Activated naive CD4-positive, alpha-beta T cell treated with anti-CD3 and anti-CD28 coated beads, Interleukin-2, amount 10 ng/mL, durations not matched to agents 7 days and 5 days (primary cell): ENCODE measurements around the gene FAR2.
A peak's percentile ranks its signal among the peaks of the same experiment; 100 is the strongest.
"Not testable (repeated sequence)": the region's sequence is repeated elsewhere in the genome, so short reads cannot be mapped to it uniquely, and the experiment has no call there.

Experiments used
- CTCF ChIA-PET: fragments of 350-600 bp; sonication (Branson Sonifier 250); formaldehyde crosslinking; loops from one replicate; lab custom pipeline; 2021; ENCODE audit warnings: antibody characterized with exemption; lab: Charles Lee
- DNase-seq: peaks from one replicate; pipeline ENCODE4 v3.0.0-alpha.2; 2020
- H3K27ac Mint-ChIP-seq: one replicate; pipeline ENCODE4 v1.8.0; 2021; ENCODE audit warnings: mild to moderate bottlenecking, moderate library complexity, mixed read lengths
- H3K27me3 Mint-ChIP-seq: one replicate; pipeline ENCODE4 v1.8.0; 2021; ENCODE audit warnings: mild to moderate bottlenecking, mixed read lengths
- H3K36me3 Mint-ChIP-seq: one replicate; pipeline ENCODE4 v1.8.0; 2021; ENCODE audit warnings: mixed read lengths
- H3K4me1 Mint-ChIP-seq: one replicate; pipeline ENCODE4 v1.8.0; 2021; ENCODE audit warnings: mixed read lengths
- H3K4me3 Mint-ChIP-seq: one replicate; pipeline ENCODE4 v1.8.0; 2021; ENCODE audit warnings: mild to moderate bottlenecking, moderate library complexity, mixed read lengths
- H3K9me3 Mint-ChIP-seq: one replicate; pipeline ENCODE4 v1.8.0; 2021; ENCODE audit warnings: mixed read lengths

Gene FAR2

DNA sequence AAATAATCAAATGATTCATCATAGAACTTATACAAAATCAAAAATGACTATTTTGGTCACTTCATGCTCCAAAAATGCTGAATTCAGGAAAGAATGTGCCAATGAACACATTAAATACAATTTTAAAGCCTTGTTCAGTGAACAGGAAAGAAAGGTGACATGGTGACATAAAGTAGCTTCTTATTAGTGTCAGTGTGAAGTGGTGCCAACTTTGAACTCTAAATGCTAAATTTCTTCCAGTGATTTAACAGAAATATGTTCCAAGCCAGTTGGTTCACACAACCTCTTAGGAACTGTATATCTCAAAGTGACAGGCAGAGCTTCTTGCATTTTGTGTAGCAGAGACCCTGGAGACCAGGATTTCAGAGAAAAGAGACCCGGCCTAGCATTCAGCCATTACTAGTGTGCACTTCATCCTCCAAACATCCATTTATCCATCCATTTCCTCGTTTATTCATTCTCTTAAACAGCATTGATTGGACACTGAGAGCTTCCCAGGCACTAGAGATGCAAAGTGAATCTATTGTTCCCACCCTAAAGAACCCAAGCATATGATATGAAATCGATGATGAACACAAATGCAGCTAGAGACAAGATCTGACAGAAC, 95.2 kb downstream of the FAR2 start:
- Mint-ChIP-seq H3K27ac (no peak overlapping the region), H3K27me3 (no peaks in the 10 kb centered on the region), H3K4me1 (peaks cover 6% of the 10 kb centered on the region), H3K9me3 (peaks cover 1% of the 10 kb centered on the region), H3K36me3 (peaks cover 2% of the 10 kb centered on the region), H3K4me3 (no peak overlapping the region)
- DNase-seq: no peak
- CTCF ChIA-PET: no interaction called here

DNA sequence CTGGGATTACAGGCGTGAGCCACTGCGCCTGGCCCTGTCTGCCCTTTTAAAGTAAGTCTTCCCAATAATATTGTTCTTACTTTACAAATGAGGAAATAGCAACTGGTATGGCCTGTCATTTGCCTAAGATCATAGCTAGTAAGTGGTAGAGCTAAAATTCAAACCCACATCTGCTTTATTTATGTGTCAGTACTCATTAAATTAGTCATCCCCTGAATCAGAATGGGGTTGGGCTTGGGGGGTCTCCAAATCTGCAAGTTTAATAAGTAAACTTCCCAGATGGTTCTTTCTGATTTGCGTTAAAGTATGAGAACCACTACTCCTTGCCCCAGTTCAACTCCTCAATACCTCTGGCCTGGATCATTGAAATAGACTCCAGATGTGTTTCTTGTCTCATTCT, 96.2 kb downstream of the FAR2 start:
- Mint-ChIP-seq H3K36me3 (peaks cover 2% of the 10 kb centered on the region), H3K4me3 (no peak overlapping the region), H3K27ac (no peak overlapping the region), H3K4me1 (peaks cover 6% of the 10 kb centered on the region), H3K9me3 (peaks cover 1% of the 10 kb centered on the region), H3K27me3 (no peaks in the 10 kb centered on the region)
- no peak for DNase-seq
- CTCF ChIA-PET: no interaction called here

DNA sequence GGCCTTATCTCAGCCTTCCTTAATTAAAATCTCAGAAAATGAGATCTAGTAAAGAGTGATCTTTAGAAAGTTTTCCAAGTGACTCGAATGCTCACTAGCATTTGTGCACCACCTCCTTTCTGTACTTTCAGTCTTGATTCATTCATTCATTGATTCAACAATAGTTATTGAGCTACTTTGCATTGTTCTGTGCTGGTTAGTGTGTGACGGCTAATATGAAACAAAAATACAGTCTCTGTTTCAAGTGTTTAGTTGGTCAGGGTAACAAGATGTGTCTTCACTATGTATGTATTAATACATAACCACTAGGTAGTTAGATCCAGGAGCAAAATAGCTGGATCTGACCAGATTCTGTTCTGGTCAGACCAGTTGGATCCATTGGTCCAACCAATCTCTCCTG, 100.9 kb downstream of the FAR2 start:
- CTCF ChIA-PET: no interaction called here
- H3K4me3 Mint-ChIP-seq: no peak overlapping the region

GRCh38 chr12:29253906-29254625, 105.0 kb downstream of the FAR2 start:
- no peak for DNase-seq
- Mint-ChIP-seq H3K9me3 (no peaks in the 10 kb centered on the region), H3K4me3 (no peak overlapping the region), H3K4me1 (no peaks in the 10 kb centered on the region), H3K36me3 (peaks cover 2% of the 10 kb centered on the region), H3K27me3 (no peaks in the 10 kb centered on the region), H3K27ac (no peak overlapping the region)
- CTCF ChIA-PET: no interaction called here

More for the DNA sequence above, 100.9 kb downstream of the FAR2 start:
- H3K27me3 Mint-ChIP-seq: no peaks in the 10 kb centered on the region
- DNase-seq: no peak
- H3K4me1 Mint-ChIP-seq: no peaks in the 10 kb centered on the region
- no peaks in the 10 kb centered on the region for H3K36me3 Mint-ChIP-seq
- no peaks in the 10 kb centered on the region for H3K9me3 Mint-ChIP-seq
- no peak overlapping the region for H3K27ac Mint-ChIP-seq

DNA sequence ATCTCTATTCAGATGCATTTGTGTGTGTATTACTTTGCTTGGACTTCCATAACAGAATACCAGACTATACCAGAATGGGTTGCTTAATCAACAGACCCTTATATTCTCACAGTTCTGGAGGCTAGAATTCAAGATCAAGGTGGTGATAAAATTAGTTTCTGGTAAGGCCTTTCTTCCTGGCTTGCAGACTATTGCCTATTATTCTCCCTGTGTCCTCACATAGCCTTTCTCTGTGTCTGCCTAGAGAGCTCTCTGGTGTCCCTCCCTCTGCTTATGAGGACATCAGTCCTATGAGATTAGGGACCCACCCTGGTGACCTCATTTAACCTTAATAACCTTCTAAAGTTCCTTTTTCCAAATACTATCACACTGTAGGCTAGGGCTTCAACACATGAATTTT, 106.0 kb downstream of the FAR2 start:
- Mint-ChIP-seq H3K9me3 (no peaks in the 10 kb centered on the region), H3K4me3 (no peak overlapping the region), H3K27me3 (no peaks in the 10 kb centered on the region), H3K36me3 (peaks cover 2% of the 10 kb centered on the region), H3K4me1 (no peaks in the 10 kb centered on the region), H3K27ac (no peak overlapping the region)
- DNase-seq: no peak
- CTCF ChIA-PET: no interaction called here

- H3K27ac Mint-ChIP-seq: no peak overlapping the region
Observed at GRCh38 chr12:29256598-29256997, 107.5 kb downstream of the FAR2 start.

GRCh38 chr12:29257687-29258086, 108.6 kb downstream of the FAR2 start:
- H3K4me3 Mint-ChIP-seq, CTCF ChIA-PET, H3K36me3 Mint-ChIP-seq, H3K27ac Mint-ChIP-seq, DNase-seq, H3K27me3 Mint-ChIP-seq, H3K4me1 Mint-ChIP-seq: not testable (repeated sequence)
- H3K9me3 Mint-ChIP-seq: peaks cover 10% of the 10 kb centered on the region

More at GRCh38 chr12:29256598-29256997, 107.5 kb downstream of the FAR2 start:
- no peaks in the 10 kb centered on the region for H3K4me1 Mint-ChIP-seq
- H3K27me3 Mint-ChIP-seq: no peaks in the 10 kb centered on the region
- peaks cover 7% of the 10 kb centered on the region for H3K9me3 Mint-ChIP-seq
- peaks cover 3% of the 10 kb centered on the region for H3K36me3 Mint-ChIP-seq
- no peak for DNase-seq
- CTCF ChIA-PET: no interaction called here
- no peak overlapping the region for H3K4me3 Mint-ChIP-seq

DNA sequence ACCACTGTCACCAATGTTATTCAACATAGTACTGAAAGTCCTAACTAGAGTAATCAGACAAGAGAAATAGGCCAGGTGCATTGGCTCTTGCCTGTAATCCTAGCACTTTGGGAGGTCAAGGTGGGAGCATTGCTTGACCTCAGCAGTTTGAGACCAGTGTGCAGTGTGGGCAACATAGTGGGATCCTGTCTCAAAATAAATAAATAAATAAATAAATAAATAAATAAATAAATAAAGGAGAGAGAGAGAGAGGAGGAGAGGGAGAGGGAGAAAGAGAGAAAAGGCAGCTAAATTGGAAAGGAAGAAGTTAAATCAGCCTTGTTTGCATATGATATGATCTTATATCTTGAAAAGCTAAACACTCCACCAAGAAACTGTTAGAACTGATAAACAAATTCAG, 115.3 kb downstream of the FAR2 start:
- Mint-ChIP-seq H3K9me3 (peaks cover 18% of the 10 kb centered on the region), H3K4me1 (no peaks in the 10 kb centered on the region), H3K27me3 (no peaks in the 10 kb centered on the region), H3K27ac (no peak overlapping the region), H3K4me3 (no peak overlapping the region), H3K36me3 (peaks cover 4% of the 10 kb centered on the region)
- CTCF ChIA-PET: no interaction called here
- no peak for DNase-seq

DNA sequence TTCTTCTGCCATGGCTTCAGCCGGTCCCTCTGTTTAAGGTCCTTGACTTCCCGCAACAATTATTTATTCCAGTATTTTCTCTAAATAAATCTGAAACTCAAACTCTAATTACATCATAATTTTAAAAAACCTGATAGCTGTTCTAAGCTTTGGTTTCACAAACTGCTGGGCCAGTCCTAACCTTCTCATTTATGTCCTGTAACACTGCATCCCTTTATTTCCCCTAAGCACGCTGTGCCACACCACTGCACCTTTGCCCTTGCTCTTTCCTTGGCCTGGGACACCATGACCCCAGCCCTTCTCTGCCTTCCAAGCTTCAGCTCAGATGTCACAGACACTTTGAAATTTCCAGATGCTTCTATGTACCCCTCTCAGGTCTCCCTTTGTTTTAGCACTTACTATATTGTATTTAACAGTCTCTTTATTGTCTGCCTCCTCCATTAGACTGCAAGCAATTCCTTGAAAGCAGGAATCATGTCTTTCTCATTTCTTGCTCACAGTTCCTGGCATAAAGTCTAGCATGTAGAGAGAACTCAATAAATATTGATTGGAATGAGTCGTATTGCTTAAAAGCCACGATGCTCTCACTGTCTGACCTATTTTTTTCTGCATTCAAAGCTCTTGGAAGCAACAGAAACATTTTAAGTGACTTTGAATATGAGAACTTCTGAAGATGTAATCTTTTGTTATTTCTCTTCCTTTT, 120.8 kb downstream of the FAR2 start:
- H3K36me3 Mint-ChIP-seq: peaks cover 4% of the 10 kb centered on the region
- H3K9me3 Mint-ChIP-seq: no peaks in the 10 kb centered on the region
- no peak overlapping the region for H3K27ac Mint-ChIP-seq
- DNase-seq: no peak
- H3K4me3 Mint-ChIP-seq: no peak overlapping the region
- H3K4me1 Mint-ChIP-seq: no peaks in the 10 kb centered on the region
- no peaks in the 10 kb centered on the region for H3K27me3 Mint-ChIP-seq
- CTCF ChIA-PET: no interaction called here

DNA sequence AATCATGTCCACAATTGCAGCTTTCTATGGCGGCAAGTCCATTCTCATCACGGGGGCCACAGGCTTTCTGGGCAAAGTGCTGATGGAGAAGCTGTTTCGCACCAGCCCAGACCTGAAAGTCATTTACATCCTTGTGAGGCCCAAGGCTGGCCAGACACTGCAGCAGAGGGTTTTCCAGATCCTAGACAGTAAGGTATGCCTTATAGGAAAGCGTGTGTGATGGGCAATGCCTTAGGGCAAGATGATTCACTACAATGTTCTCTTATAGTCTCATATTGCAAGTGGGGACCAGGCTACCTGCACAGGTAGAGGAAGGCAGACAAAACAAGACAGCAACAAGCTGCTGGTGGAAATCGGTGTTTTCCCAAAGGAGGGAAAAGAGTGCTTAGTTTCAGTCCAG, 121.4 kb downstream of the FAR2 start:
- H3K4me1 Mint-ChIP-seq: no peaks in the 10 kb centered on the region
- no peak overlapping the region for H3K27ac Mint-ChIP-seq
- H3K27me3 Mint-ChIP-seq: no peaks in the 10 kb centered on the region
- CTCF ChIA-PET: no interaction called here
- peaks cover 4% of the 10 kb centered on the region for H3K36me3 Mint-ChIP-seq
- H3K4me3 Mint-ChIP-seq: no peak overlapping the region
- DNase-seq: no peak
- no peaks in the 10 kb centered on the region for H3K9me3 Mint-ChIP-seq

DNA sequence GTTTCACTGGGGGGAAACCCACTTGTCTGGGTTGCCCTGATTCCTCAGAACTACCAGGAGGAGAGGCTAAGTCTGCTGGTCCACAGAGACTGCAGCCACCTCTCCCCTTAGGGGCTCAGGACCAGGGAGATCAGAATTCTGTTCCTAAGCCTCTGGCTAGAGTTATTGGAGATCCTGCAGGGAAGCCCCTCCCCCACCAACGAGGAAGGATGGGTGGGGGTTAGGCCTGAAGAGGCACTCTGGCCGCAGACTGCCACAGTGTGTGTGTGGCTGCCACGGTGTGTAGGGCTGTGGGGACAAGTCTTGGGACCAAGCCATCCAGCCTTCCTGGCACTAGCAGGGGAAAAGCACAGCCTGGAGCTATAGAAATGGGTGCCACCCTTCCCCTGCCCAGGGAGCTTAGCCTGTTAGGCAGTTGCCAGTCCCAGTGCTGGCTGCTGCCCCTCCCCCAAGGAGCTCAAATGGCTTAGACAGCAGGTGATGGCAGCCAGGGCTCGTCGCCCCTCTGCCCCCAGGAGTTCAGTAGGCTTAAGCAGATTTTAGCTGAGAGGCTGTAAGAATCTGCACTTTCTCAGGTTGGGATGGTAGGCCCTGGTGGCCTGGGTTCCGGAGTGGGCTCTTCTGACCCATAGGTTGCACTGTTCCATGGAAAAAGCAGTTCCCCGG, 124.2 kb downstream of the FAR2 start:
- no peak overlapping the region for H3K27ac Mint-ChIP-seq
- H3K36me3 Mint-ChIP-seq: peaks cover 9% of the 10 kb centered on the region
- no peaks in the 10 kb centered on the region for H3K27me3 Mint-ChIP-seq
- H3K9me3 Mint-ChIP-seq: no peaks in the 10 kb centered on the region
- CTCF ChIA-PET: no interaction called here
- H3K4me3 Mint-ChIP-seq: no peak overlapping the region
- no peaks in the 10 kb centered on the region for H3K4me1 Mint-ChIP-seq
- DNase-seq: no peak

DNA sequence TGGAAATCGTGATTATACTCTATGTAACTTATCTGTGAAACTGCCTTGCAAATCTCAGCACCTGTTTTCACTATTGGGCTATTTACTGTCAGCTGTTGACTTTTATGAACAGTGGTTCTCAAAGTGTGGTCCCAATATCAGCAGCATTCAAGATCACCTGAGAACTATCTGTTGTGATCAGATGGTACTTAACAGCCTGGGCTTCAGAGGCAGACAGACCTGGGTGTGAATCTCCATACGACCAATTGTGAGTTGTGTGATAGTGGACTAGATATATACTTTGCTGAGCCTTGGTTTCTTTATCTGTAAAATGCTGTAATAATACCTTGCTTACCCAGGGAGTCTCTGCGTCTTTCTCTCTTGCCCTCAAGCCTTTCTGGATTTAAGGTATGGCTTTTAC, 126.8 kb downstream of the FAR2 start:
- Mint-ChIP-seq H3K4me1 (no peaks in the 10 kb centered on the region), H3K4me3 (no peak overlapping the region), H3K9me3 (no peaks in the 10 kb centered on the region), H3K36me3 (peaks cover 9% of the 10 kb centered on the region), H3K27ac (peak overlapping the region; percentile 5), H3K27me3 (no peaks in the 10 kb centered on the region)
- no peak for DNase-seq
- CTCF ChIA-PET: no interaction called here

DNA sequence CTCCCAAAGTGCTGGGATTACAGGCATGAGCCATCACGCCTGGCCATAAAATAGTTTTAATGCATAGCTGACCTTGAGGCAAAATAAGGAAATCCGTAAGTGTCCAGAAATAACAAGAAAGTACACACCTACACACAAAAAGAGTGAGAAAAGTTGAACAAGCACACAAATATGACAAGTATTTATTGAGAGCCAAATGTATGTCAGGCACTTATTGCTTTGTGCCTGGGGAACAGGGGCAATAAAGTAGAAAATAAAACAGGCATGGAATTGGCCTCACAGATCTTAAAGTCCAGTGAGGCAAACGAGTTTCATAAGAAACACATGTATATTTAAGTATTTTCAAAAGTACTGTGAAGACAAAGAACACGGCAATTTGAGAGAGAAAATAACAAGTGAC, 128.2 kb downstream of the FAR2 start:
- H3K9me3 Mint-ChIP-seq: no peaks in the 10 kb centered on the region
- H3K4me3 Mint-ChIP-seq: no peak overlapping the region
- H3K27me3 Mint-ChIP-seq: no peaks in the 10 kb centered on the region

GRCh38 chr12:29278673-29279420, 129.8 kb downstream of the FAR2 start:
- Mint-ChIP-seq H3K27me3 (no peaks in the 10 kb centered on the region), H3K9me3 (no peaks in the 10 kb centered on the region), H3K4me1 (no peaks in the 10 kb centered on the region), H3K4me3 (no peak overlapping the region), H3K36me3 (peaks cover 6% of the 10 kb centered on the region), H3K27ac (no peak overlapping the region)
- CTCF ChIA-PET: no interaction called here
- no peak for DNase-seq

More for the DNA sequence above, 128.2 kb downstream of the FAR2 start:
- no peak for DNase-seq
- peaks cover 9% of the 10 kb centered on the region for H3K36me3 Mint-ChIP-seq
- no peaks in the 10 kb centered on the region for H3K4me1 Mint-ChIP-seq
- CTCF ChIA-PET: interaction anchor here (0.6 to 1.0 kb wide), 2 partner anchors 191 to 204 kb away, joined by 3 read pairs; no protein-coding TSS in a partner anchor
- no peak overlapping the region for H3K27ac Mint-ChIP-seq
